Skeletal muscle tissue (tissue), 4 donors: ENCODE data around the gene CYP11A1. TPM values are rescaled to one million over a fixed set of nuclear protein-coding genes. Genes with fewer than 3 reads are reported as not detected.

ENCODE experiments used
- H3K27ac ChIP-seq: one replicate; pipeline ENCODE4 v1.7.0; 2013; ENCODE audit warnings: mild to moderate bottlenecking, low read depth, low read length, inconsistent platforms
- H3K27me3 ChIP-seq, 3 donors: one replicate each; pipeline ENCODE4 v1.7.0; 2013; ENCODE audit warnings: low read length in 3 of 3; ENCODE audit not compliant: control insufficient read depth in 3 of 3, insufficient read depth in 3 of 3
- H3K36me3 ChIP-seq, 3 donors: one replicate each; pipeline ENCODE4 v1.7.0; 2013; ENCODE audit warnings: low read length in 3 of 3; ENCODE audit not compliant: control insufficient read depth in 3 of 3, insufficient read depth in 3 of 3
- H3K4me1 ChIP-seq, 3 donors: one replicate each; pipeline ENCODE4 v1.7.0; 2013; ENCODE audit warnings: low read length in 3 of 3, mild to moderate bottlenecking in 3 of 3; ENCODE audit not compliant: control insufficient read depth in 3 of 3, insufficient read depth in 3 of 3
- H3K4me3 ChIP-seq, 3 donors: one replicate each; pipeline ENCODE4 v1.7.0; 2013; ENCODE audit warnings: low read length in 3 of 3
- H3K9ac ChIP-seq, 3 donors: one replicate each; pipeline ENCODE4 v1.7.0; 2013; ENCODE audit warnings: low read length in 3 of 3, mild to moderate bottlenecking in 3 of 3, moderate library complexity in 2 of 3, low read depth in 1 of 3
- H3K9me3 ChIP-seq, 3 donors: one replicate each; pipeline ENCODE4 v1.7.0; 2013; ENCODE audit warnings: low read length in 3 of 3; ENCODE audit not compliant: control insufficient read depth in 3 of 3
- total RNA-seq: library from RNA; depleted of rRNA; stranded (reverse); fragments of >200 nt; gene quantifications from one replicate; pipeline ENCODE4 v1.2.3, GENCODE V29; 2014
- donor health status: Osteomylitis.

The CYP11A1 gene
- total RNA-seq, 1 donor from 2014 or later, result 0.52 TPM

DNA sequence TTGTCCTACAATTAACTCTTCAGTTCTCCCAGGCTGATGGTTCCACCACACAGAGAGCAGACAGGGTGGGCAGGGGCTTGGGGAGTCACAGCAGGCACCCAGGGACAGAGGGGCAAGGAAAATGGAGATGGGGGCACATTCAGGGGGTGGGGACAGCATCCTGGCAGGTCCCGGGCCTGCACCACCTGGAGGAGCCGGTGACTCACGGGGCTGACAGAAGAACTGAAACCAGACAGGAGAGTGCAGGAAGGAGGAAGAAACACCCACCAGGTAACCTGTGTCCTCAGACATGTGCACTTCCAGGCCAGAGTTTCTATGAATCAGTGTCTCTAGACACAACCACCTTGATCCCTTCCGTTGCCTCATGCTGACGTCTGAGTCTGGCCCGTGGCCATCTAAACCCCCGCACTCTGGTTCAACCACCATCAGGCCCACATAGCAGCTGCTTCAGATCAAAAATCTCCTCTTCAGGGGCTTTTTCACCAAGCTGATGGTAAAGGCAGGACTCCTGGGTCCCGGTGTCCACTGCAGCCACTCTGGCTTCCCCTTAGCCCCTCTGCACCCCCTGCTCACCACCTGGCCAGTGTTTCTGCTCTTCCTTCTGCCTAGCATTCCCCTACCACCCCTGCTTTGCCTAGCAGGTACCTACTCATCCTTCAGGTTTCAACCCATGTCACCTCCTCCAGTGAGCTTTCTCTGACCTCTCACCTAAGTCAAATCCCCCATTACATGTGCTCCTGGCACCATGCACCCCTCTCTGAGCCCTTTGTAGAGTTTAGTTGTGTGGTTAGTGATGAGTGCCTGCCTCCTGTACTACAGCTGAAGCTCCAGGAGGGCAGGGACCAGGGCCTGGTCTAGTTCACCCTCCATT is 16.5 kb upstream of the CYP11A1 start:
- Histone ChIP-seq H3K4me3 (no peak overlapping the region), H3K4me1 (peaks cover 7 to 41% (median 32%) of the 10 kb centered on the region in 3 donors), H3K27ac (no peak overlapping the region), H3K9ac (no peak overlapping the region), H3K9me3 (no peaks in the 10 kb centered on the region), H3K27me3 (no peaks in the 10 kb centered on the region), H3K36me3 (no peaks in the 10 kb centered on the region)

- no peak overlapping the region for H3K9ac ChIP-seq
- H3K27me3 ChIP-seq, result no peaks in the 10 kb centered on the region
- no peak overlapping the region for H3K27ac ChIP-seq
- H3K4me1 ChIP-seq, result peaks cover 7 to 41% (median 32%) of the 10 kb centered on the region in 3 donors
- no peaks in the 10 kb centered on the region for H3K9me3 ChIP-seq
- no peaks in the 10 kb centered on the region for H3K36me3 ChIP-seq
- H3K4me3 ChIP-seq, result no peak overlapping the region
Observed at GRCh38 chr15:74383286-74383685, 15.8 kb upstream of the CYP11A1 start.

- no peak overlapping the region for H3K9ac ChIP-seq
- no peaks in the 10 kb centered on the region for H3K36me3 ChIP-seq
- H3K4me3 ChIP-seq, result no peak overlapping the region
- peaks cover 7 to 41% (median 32%) of the 10 kb centered on the region in 3 donors for H3K4me1 ChIP-seq
- H3K27me3 ChIP-seq, result no peaks in the 10 kb centered on the region
- H3K27ac ChIP-seq, result no peak overlapping the region
- H3K9me3 ChIP-seq, result no peaks in the 10 kb centered on the region
Observed at GRCh38 chr15:74382004-74382816, 14.8 kb upstream of the CYP11A1 start.

DNA sequence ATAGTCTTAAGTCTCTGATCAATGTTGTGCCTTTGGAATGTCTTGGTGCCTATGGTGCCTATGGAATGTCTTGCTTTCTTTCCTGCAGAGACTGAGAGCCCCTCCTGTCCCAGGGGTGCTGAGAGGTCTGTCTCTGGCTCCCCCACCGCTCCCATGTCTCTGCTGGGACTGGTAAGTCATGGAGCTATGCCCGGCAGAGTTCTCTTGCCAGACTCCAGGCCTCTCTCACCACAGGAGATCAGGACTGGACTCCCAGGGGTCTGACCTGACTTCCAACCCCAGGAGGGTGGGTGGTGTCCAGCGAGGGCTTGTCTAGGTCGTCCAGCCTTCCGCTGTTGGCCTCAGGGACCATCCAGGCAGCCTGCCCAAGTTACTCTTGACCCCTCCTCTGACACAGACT is 14.0 kb upstream of the CYP11A1 start:
- H3K4me1 ChIP-seq, result peaks cover 7 to 33% (median 26%) of the 10 kb centered on the region in 3 donors
- no peaks in the 10 kb centered on the region for H3K36me3 ChIP-seq
- H3K4me3 ChIP-seq, result no peak overlapping the region
- no peaks in the 10 kb centered on the region for H3K9me3 ChIP-seq
- H3K9ac ChIP-seq, result no peak overlapping the region
- H3K27me3 ChIP-seq, result no peaks in the 10 kb centered on the region
- no peak overlapping the region for H3K27ac ChIP-seq

GRCh38 chr15:74381190-74381453 is 13.7 kb upstream of the CYP11A1 start:
- H3K9ac ChIP-seq, result no peak overlapping the region
- H3K4me1 ChIP-seq, result peaks cover 7 to 30% (median 23%) of the 10 kb centered on the region in 3 donors
- no peak overlapping the region for H3K4me3 ChIP-seq

GRCh38 chr15:74380361-74381189 is 13.1 kb upstream of the CYP11A1 start:
- H3K27ac ChIP-seq, result no peak overlapping the region
- no peaks in the 10 kb centered on the region for H3K27me3 ChIP-seq
- H3K4me3 ChIP-seq, result no peak overlapping the region
- H3K9me3 ChIP-seq, result no peaks in the 10 kb centered on the region
- peaks cover 7 to 24% (median 17%) of the 10 kb centered on the region in 3 donors for H3K4me1 ChIP-seq
- no peak overlapping the region for H3K9ac ChIP-seq
- H3K36me3 ChIP-seq, result no peaks in the 10 kb centered on the region

More at GRCh38 chr15:74381190-74381453, 13.7 kb upstream of the CYP11A1 start:
- H3K36me3 ChIP-seq, result no peaks in the 10 kb centered on the region
- no peaks in the 10 kb centered on the region for H3K9me3 ChIP-seq
- H3K27me3 ChIP-seq, result no peaks in the 10 kb centered on the region
- no peak overlapping the region for H3K27ac ChIP-seq

GRCh38 chr15:74378848-74379247 is 11.4 kb upstream of the CYP11A1 start:
- H3K9me3 ChIP-seq, result no peaks in the 10 kb centered on the region
- H3K4me3 ChIP-seq, result no peak overlapping the region
- H3K27ac ChIP-seq, result no peak overlapping the region
- H3K9ac ChIP-seq, result no peak overlapping the region
- peaks cover 12 to 19% (median 14%) of the 10 kb centered on the region in 3 donors for H3K4me1 ChIP-seq
- H3K36me3 ChIP-seq, result no peaks in the 10 kb centered on the region
- H3K27me3 ChIP-seq, result no peaks in the 10 kb centered on the region

DNA sequence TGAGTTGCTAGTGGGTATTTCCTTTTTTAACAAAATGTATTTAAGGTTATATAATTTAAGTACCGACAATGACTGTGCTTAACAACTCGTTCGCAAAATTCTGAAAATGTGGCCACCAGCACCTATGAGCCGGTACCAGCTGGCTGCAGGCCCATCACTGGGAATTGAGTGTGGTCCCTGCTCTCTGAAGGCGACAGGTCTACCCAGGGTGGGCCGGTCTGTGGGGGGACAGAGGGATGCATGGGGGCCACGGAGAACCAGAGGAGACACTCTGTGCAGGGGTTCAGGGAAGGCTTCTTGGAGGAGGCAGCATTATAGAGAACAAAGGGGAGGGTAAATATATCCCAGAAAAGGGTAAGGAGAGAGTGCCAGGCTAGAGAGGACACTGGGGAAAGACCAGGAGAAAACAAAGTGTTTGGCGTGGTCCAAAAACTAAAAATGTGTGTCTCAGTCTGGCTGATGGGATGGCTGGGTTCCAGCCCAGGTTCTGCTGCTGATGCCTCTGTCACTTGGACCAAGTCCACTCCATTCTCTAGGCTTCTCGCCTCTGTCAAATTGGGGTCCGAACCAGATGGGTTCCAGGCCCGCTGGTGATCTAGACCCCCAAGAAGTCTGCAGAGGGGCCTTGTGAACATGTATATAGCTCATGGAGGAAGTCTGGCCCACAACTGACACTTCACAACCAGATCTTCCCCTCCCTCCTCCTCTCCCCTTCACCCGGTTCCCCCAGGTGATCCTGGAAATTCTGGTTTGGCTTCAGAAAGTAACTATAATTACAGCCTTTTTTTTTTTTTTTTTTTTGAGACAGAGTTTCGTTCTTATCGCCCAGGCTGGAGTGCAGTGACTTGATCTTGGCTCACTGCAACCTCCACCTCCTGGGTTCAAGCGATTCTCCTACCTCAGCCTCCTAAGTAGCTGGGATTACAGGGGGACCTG is 10.7 kb upstream of the CYP11A1 start:
- Histone ChIP-seq H3K27me3 (no peaks in the 10 kb centered on the region), H3K9me3 (no peaks in the 10 kb centered on the region), H3K9ac (no peak overlapping the region), H3K4me3 (no peak overlapping the region), H3K4me1 (peaks cover 17 to 24% (median 19%) of the 10 kb centered on the region in 3 donors), H3K27ac (no peak overlapping the region), H3K36me3 (no peaks in the 10 kb centered on the region)
